Body of pancreas (tissue), 4 donors: ENCODE measurements around the gene GOLGA6B.
"Not testable (repeated sequence)": the region's sequence is repeated elsewhere in the genome, so short reads cannot be mapped to it uniquely, and the experiment has no call there.

Experiments
- CTCF ChIP-seq, 7 experiments: fragments of 450-650 bp in 4 of 7; fragments of 200-600 bp in 3 of 7; sonication (generic) in 3 of 7; IDR thresholded peaks; one replicate each; pipeline ENCODE4 v1.5.1; 2016 to 2019; ENCODE audit warnings: antibody characterized with exemption in 7 of 7
- POLR2A ChIP-seq, 3 donors: fragments of 450-650 bp; IDR thresholded peaks; one replicate each; pipeline ENCODE4 v1.6.1; 2016; ENCODE audit warnings: antibody characterized with exemption in 3 of 3, mild to moderate bottlenecking in 2 of 3

- not testable (repeated sequence) for TF ChIP-seq CTCF, POLR2A (IDR thresholded peaks at IDR 0.05)
Measured at GRCh38 chr15:72708551-72709303, 54.2 kb downstream of the GOLGA6B start.
